Testis (tissue), 2 donors: ENCODE results near the gene HSPG2.

Experiments
- POLR2A ChIP-seq: fragments of 450-650 bp; IDR thresholded peaks from one replicate; pipeline ENCODE4 v1.6.1; 2017; ENCODE audit warnings: antibody characterized with exemption, mild to moderate bottlenecking, moderate library complexity
- TF ChIP-seq, protein P1 (sequence below), 3 experiments: fragments of 450-650 bp in 2 of 3; fragments of 200-600 bp in 1 of 3; sonication (generic) in 1 of 3; IDR thresholded peaks; one replicate each; pipeline ENCODE4 v1.5.1; 2016 to 2019; ENCODE audit warnings: antibody characterized with exemption in 3 of 3, mild to moderate bottlenecking in 2 of 3, moderate library complexity in 1 of 3

GRCh38 chr1:21942464-21942863 lies 5.4 kb upstream of the HSPG2 start:
- TF ChIP-seq, protein P1, sequence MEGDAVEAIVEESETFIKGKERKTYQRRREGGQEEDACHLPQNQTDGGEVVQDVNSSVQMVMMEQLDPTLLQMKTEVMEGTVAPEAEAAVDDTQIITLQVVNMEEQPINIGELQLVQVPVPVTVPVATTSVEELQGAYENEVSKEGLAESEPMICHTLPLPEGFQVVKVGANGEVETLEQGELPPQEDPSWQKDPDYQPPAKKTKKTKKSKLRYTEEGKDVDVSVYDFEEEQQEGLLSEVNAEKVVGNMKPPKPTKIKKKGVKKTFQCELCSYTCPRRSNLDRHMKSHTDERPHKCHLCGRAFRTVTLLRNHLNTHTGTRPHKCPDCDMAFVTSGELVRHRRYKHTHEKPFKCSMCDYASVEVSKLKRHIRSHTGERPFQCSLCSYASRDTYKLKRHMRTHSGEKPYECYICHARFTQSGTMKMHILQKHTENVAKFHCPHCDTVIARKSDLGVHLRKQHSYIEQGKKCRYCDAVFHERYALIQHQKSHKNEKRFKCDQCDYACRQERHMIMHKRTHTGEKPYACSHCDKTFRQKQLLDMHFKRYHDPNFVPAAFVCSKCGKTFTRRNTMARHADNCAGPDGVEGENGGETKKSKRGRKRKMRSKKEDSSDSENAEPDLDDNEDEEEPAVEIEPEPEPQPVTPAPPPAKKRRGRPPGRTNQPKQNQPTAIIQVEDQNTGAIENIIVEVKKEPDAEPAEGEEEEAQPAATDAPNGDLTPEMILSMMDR (IDR thresholded peaks at IDR 0.05): no peak
- no peak for TF ChIP-seq POLR2A
